ENCODE results near the gene ZNF609.

GRCh38 chr15:64568765-64569164 is 108.4 kb downstream of the ZNF609 start:
- TF ChIP-seq EZH2phosphoT487 (IDR thresholded peaks at IDR 0.05; ENCODE audit: insufficient read depth, low read depth), result no peak
- no peak for TF ChIP-seq EZH2 (IDR thresholded peaks at IDR 0.05; ENCODE audit: insufficient read depth, poor library complexity, severe bottlenecking)
